ENCODE results near the gene EEF1AKMT3.

Gene EEF1AKMT3

DNA sequence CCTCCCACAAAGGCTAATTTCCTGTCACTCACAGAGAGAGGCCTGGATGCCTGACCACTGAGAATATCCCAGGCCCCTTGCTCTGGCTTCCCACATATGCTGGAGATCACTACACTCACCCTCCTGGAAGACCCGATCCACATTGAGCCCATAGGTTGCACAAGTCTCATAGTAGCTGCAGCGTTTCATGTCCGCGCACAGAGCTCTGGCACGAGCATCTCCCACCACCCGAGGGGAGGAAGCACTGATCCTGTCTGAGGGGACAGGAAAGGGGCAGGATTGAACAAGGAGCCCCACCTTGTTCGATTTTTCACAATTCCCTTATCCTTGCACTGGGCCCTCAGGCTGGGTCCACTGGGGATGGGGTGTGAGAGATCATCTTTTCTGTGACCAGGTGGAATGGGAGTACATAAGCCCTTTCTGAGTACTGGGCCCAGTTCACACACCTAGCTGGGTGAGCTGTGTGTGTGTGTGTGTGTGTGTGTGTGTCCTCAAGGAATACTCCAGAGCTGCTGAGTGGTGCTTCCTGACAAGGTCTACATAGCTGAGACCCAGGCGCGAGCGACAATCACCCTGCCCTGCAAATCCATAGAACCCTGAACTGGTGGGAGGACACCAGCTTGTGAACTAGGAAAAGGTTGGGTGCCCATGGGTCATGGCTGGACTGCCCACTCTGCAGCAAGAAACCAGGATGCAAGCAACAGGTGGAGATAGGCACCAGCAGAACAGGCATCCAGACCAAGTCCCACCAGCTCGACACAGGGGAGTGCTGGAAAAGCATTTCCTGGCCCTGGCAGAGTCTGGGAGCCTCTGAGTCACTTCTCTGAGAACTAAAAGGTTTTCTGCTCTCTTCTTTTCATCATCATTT lies 39.5 kb upstream of the EEF1AKMT3 start:
- peak in 2 of 42 donors; percentile 4 to 10 for DNase-seq
- intact Hi-C loops (cut with DNase I) = no loop called here

DNA sequence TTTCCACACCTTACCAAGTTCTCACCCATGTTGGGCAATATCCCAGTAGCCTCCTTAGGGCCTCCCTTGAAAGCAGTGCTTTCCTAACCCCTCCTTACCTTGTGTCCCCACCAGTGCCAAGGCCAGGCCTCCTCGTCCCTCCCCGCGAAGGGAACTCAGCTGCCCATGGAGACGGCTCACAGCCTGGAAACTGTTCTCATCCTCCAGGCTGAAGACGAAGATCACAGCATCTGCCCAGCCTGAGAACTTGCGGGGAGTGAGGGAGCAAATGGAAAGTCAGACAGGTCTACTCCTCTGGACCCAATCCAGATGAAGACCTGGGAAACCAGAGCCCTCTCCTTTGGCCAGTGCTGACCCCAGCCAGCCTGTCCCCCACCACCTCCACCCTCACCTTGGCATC lies 38.5 kb upstream of the EEF1AKMT3 start:
- DNase-seq = no peak
- intact Hi-C loops (cut with DNase I) = no loop called here

DNA sequence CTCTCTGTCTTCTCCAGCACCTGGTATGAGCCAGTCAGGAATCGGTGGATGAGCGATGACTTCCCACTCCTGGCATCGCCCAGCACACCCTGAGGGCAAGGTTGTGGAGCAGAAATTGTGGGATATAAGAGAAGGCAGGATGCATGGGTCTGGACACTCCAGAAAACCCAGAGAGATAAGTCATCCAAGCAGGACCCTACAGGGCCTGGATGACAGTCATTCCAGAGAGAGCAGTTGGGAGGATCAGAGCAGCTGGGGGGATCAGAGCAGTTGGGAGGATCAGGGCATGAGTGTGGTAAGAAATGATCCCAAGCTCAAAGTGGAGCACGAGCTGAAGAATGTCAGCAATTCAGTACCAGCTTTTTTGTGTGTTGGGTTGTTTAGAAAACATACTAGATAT lies 37.8 kb upstream of the EEF1AKMT3 start:
- intact Hi-C loops (cut with DNase I) = no loop called here
- no peak for DNase-seq

DNA sequence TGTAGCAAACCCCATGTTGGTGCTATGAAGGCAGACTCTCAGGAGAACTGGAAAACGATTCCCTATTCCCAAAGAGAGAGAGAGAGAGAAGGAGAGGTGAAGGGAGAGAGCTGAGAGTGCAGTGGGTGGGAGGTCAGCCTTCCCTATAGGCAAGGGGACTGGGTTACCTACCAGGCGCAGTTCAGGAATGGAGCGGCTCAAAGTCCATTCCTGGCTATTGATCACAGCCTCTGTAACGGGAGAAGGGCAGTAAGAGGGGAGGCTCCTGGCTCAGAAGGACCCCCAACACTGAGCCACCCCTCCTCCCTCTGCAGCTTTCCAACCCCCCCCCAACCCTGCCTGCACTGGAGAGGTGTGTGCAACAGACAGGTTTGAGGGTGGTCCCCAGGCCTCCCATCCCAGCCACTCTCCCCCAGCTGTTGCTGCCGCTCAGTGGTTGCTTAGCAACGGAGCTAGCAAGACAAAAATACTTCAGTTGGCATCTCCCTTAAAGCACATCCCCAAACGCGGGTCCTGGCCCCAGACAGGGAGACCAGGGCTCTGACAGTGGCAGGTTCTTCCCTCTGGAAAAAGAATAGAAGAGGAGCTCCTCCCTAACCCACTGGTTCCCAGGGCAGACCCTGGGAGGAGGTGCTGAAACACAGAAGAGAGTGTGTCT lies 37.1 kb upstream of the EEF1AKMT3 start:
- intact Hi-C loops (cut with DNase I) = no loop called here
- peak in 3 of 42 donors; percentile 28 to 62 (median 37) for DNase-seq

DNA sequence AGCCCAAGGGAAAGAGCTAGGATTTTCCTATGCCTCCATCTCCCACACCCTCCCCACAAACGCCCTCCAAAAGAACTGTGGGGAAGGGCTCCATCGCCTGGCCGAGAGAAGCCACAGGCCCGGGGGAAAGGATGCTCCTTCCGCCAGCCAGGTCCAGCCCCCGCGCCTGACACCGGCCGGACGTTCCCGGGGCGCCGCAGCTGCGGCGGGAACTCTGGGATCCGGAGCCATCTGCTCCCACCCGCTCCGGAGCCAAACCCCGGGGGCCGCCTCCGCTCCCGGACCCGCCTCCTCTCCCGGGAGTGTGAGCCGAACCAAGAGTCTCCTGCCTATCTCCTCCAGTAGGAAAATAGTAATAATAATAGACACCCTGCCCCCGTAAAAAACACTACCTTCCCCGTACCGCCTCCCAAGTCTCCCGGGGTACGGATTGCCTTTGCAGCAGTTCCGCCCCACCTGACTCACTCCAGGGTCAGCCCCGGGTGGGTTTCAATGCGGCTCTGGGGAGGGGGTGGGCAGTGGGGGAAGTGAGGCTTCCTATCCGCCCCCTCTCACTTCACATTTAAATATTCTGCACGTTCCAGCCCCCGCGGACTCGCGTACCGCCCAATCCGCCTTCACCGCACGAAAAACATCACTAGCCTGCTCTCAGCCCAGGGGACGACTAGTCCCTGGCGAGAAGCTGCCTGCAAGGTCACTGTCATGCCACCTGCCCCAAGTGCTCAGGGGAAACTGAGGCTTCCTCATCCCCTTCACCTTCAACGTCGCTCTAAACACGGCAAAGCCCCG lies 36.3 kb upstream of the EEF1AKMT3 start:
- intact Hi-C loops (cut with DNase I) = no loop called here
- DNase-seq = peak in 39 of 42 donors; percentile 44 to 87 (median 68)

DNA sequence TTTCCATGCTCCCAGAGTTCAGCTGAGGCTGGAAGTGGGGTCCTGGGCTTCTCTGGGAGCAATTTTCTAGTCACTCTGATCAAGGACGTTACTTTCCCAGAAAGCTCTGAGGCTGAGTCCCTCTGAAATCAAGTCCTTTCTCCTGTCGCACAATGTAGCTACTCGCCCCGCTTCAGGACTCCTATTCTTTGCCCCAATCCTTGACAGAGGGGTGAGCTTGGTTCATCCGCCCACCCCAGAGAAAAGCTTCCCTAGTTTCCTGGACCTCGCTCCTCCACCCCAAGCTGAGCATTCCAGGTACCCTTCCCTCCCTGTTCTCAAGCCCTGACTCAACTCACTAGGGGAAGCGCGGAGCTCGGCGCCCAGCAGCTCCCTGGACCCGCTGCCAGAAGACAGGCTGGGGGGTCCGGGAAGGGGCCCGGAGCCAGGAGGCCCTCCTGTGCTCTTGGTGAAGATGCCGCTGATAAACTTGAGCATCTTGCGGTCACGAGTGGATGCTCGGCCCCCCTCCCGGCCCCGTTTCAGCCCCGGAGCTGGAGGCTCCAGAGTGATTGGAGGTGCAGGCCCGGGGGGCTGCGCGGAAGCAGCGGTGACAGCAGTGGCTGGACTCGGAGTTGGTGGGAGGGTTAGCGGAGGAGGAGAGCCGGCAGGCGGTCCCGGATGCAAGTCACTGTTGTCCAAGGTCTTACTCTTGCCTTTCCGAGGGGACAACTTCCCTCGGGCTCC lies 35.5 kb upstream of the EEF1AKMT3 start:
- DNase-seq = no peak
- intact Hi-C loops (cut with DNase I) = no loop called here

DNA sequence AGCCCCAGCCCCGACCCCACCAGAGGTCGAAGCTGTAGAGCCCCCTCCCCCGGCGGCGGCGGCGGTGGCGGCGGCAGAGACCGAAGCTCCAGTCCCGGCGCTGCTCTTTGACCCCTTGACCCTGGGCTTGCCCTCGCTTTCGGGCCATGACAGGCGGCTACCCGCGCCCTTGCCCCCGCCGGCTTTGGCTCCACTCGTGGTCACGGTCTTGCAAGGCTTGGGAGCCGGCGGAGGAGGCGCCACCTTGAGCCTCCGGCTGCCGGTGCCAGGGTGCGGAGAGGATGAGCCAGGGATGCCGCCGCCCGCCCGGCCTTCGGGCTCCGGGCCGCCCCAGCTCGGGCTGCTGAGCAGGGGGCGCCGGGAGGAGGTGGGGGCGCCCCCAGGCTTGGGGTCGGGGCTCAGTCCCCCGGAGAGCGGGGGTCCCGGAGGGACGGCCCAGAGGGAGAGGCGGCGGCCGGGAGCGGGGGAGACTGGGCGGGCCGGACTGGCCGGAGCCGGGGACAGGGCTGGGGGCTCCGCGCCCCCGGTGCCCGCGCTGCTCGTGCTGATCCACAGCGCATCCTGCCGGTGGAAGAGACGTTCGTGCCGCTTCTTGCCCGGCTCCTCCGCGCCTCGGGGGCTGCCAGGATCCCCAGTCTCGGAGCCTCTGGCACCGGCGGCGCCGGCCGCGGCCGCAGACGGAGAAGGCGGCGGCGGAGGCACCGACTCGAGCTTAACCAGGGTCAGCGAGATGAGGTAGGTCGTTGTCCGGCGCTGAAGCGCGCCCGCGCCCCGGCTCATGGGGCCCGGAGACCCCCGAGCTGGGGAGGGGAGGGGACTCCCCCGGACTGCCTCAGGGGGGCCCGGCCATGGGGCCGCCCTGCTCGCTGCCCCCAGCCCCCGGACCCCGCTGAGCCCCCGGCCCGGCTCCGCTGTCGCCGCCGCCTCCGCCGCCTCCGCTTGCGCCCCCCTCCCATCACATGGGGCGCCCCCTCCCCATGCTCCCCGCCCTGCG lies 34.6 kb upstream of the EEF1AKMT3 start:
- peak in 6 of 42 donors; percentile 32 to 58 (median 36) for DNase-seq
- intact Hi-C loops (cut with DNase I) = no loop called here

DNA sequence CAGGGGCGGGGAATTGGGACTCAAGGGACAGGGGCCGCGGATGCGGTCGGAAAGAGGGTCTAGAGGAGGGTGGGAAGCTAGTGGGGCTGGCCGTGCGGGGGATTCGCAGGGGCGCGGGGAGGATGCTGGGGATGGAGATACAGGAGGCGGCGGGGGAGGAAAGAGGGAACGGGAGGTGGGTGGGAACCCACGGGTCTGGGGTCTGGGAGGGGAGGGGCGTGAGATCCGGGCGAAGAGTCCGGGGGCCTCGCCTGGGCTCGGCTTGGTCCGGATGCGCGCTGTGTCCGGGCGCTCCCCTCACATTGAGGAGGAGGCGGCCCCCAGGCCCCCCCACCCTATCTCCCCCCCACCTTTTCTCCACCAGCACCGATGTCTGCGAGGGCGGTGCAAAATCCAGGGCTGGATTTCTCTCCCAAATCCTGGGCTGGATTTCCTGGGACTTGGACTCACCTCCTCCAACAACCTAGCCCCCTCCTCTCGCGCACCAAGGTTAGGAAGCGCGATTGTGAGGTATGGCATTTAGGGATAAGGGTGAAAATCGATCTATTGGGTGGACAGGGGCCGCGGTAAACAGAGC lies 33.7 kb upstream of the EEF1AKMT3 start, which contains the start of gene AGAP2:
AGAP2 (minus strand) TSS at position 82 of the 577 bp plus-strand sequence. CDS start 496 bp downstream, outside the sequence.
- DNase-seq = peak in 35 of 42 donors; percentile 34 to 85 (median 63)

DNA sequence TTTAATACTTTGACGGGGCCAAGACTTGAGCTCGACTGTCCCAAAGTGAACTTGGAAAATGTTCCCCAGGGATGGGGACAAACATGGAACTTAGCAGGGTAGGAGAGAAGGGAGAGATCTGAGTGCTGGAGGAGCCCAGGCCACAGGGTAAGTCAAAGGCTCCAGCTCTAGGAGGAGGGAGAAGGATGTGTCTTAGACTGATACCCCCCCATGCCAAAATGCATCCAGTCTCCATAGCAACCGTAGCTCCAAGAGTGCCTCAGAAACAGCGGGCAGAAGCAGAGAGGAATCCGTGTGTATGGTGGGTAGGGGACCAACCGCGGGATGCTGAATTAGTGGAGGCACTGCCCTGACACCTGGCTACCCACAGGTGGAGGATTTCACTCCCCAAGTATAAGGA lies 33.0 kb upstream of the EEF1AKMT3 start:
- intact Hi-C loops (cut with DNase I) = no loop called here
- peak in 7 of 42 donors; percentile 27 to 74 (median 55) for DNase-seq

More for the DNA sequence above, 33.7 kb upstream of the EEF1AKMT3 start, which contains the start of gene AGAP2:
- intact Hi-C loops (cut with DNase I) = no loop called here

DNA sequence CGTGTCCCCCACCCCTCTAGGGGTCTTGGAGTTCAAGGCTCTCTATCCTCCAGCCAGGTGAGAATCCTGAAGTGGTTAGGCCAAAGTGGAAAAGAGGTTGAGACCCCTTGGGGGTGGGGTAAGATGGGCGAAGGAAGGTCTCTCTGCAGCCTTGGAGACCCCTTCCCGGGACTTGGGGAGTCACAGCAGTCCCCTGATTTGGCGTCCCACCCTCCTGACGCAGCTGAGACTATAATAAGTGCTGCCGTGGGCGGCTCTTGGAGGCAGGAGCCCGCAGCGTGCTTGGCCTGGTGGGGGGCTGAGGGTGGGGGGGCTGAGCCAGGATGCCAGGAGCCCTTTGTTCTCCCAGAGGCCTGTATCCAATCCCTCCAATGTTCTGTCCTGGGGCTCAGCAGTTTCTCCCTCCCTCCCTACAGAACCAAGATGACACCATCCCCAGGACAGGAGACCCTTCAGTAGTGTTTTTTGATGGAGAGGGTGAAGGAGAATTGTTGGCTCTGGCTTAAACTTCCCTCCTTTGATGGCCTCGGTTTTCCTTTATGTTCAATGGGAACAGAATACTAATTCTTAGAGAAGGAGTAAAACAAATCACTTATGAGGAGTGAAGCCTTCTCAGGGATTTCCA lies 32.4 kb upstream of the EEF1AKMT3 start:
- intact Hi-C loops (cut with DNase I) = loop anchor here (10.0 kb wide), 1 partner anchor 45 kb away; the partner anchor contains the start of gene OS9

DNA sequence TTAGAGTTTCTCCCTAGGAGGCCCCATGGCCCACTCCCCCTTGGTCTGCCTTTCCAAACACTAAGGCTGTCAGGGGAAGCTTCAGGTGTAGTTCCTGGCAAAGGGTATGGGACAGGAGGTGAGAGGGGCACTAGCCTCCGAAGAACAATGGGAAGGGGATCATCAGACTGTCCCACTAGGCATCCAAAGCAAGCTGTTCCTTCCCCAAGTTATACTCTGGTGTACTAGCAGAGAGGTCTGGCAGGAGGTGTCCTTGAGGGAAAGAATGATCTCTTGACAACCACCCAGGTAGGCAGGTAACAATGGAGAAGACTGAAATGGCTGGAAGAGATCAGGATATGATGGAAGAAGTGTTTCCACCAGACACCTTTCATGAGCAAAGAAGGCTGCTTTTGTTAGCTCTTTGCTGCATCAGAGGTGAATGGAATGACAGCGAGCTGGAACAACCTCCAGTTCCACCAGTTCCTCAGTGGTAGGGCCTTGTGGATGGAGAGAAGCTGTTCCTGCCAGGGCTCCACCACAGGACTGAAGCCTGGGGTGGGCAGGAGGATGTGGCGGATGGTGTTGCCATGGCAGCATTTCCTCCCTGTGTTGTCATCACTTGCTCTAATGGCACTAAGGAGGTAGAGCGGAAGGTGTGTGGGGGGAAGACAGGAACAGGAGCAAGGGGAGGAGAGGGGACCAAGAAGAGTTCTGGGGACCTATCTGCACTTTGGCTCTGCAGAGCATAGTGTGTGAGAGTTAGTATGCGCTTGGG lies 31.6 kb upstream of the EEF1AKMT3 start:
- intact Hi-C loops (cut with DNase I) = loop anchor here (10.0 kb wide), 1 partner anchor 46 kb away; the partner anchor contains the start of gene OS9
- DNase-seq = peak; percentile 50 to 93 (median 74)

More for the DNA sequence above, 32.4 kb upstream of the EEF1AKMT3 start:
- peak in 24 of 42 donors; percentile 27 to 84 (median 60) for DNase-seq

DNA sequence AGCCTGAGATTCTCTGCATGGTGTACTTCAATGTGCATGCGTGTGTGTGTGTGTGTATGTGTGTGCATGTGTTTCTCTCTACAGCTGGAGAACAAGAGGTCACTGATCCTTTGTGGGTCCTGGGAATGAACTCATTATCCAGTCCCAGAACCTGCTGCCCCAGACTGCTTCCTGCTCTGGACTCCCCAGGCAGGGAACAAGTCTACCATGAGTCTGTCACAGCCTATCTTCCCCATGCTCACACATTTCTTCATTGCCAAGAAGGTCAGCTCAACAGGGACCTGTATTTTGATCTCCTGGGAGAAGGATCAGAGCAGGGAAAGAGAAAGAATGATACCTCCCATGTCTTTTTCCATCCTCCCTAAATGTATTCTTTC lies 31.0 kb upstream of the EEF1AKMT3 start:
- DNase-seq = no peak
- intact Hi-C loops (cut with DNase I) = loop anchor here (10.0 kb wide), 1 partner anchor 47 kb away; the partner anchor contains the start of gene OS9

DNA sequence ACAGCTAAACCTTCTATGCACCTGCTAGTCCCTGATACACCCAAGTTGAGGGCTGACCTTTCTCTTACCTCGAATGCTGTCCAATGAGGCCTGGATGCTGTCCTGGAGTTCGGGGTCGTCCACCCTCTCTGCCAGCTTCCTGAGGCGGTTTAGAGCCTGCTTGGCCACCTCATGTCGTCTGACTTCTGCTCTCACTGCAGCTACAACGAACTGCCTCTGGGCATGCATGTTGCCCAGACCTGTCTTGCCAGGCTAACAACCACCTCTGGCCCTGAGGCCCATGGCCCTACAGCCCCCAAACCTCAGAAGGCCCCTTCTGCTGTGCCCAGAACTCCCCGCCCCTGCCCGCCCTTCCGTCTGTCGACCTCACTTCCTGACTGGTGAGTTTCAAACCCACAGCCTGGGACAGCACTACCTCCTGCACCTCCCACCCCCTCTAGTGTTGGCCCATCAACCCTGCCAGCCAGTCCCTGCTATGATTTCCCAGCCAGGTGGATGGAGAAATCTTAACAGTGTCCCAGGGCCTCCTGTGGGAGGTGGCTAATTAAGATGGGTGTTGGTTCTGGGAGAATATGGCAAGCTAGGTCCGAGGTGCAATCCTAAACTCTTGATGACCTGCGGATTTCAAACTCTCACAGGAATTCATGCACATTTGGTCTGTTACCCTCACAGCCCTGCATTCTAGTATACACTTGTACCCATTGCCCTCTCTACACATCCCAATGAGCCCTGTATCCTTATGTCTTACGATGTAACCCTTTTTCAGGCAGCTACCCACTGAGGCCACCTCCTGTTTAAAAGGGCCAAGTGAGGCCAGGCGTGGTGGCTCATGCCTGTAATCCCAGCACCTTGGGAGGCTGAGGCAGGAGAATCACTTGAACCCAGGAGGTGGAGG lies 30.3 kb upstream of the EEF1AKMT3 start:
- no peak for DNase-seq
- intact Hi-C loops (cut with DNase I) = loop anchor here (10.0 kb wide), 1 partner anchor 47 kb away; the partner anchor contains the start of gene OS9

DNA sequence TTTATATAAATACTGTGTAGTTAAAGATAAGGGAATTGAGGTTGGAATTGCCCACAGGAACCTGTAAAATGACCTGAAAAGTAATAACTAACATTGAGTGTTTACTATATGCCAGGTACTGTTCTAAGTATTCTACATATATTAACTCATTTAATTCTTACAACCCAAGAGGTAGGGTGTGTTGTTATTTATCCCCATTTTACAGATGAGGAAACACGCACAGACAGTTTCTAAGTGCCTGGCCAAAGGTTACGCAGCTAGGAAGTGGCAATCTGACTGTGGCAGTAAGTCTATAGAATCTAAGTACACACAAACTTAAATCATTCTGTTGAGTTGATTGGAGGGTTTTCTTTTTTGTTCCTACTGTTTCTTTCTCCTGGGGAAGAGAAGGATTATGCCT lies 28.6 kb upstream of the EEF1AKMT3 start:
- intact Hi-C loops (cut with DNase I) = loop anchor here (10.0 kb wide), 1 partner anchor 49 kb away; the partner anchor contains the start of gene OS9
- no peak for DNase-seq

Data from head of caudate nucleus (tissue), 42 donors.